GM23338 (cell line): ENCODE measurements around the gene STOX1. TPM values are rescaled to one million over a fixed set of nuclear protein-coding genes. Genes with fewer than 3 reads are reported as not detected.

ENCODE experiments used
- ATAC-seq: fragments of 200-7000 bp; cut with Tn5 transposase; 3 replicates; pipeline ENCODE4 v1.9.1; 2020
- DNase-seq: peaks from one replicate; pipeline ENCODE4 v3.0.0-alpha.2; 2015; ENCODE audit warnings: low spot score
- H2AFZ ChIP-seq: fragments of 200-600 bp; sonication (generic); 2 replicates; pipeline ENCODE4 v1.8.0; 2016; ENCODE audit warnings: antibody characterized with exemption, mild to moderate bottlenecking, moderate library complexity
- H3F3A ChIP-seq: fragments of 200-600 bp; sonication (generic); replicated peaks from 2 replicates; pipeline ENCODE4 v1.8.0; 2017; ENCODE audit warnings: antibody characterized with exemption, mixed run types, low read depth
- H3K27ac ChIP-seq: fragments of 200-600 bp; sonication (generic); 2 replicates; pipeline ENCODE4 v1.6.1; 2016; ENCODE audit warnings: low read depth
- H3K27me3 ChIP-seq: fragments of 200-600 bp; sonication (generic); 2 replicates; pipeline ENCODE4 v1.8.0; 2016; ENCODE audit warnings: mild to moderate bottlenecking, mixed run types, moderate library complexity; ENCODE audit not compliant: insufficient read depth
- H3K36me3 ChIP-seq: fragments of 200-600 bp; sonication (generic); 2 replicates; pipeline ENCODE4 v1.8.0; 2016; ENCODE audit warnings: mild to moderate bottlenecking; ENCODE audit not compliant: insufficient read depth
- H3K4me1 ChIP-seq: fragments of 200-600 bp; sonication (generic); 2 replicates; pipeline ENCODE4 v1.8.0; 2016; ENCODE audit warnings: mild to moderate bottlenecking, moderate library complexity; ENCODE audit not compliant: insufficient read depth
- H3K4me2 ChIP-seq: fragments of 200-600 bp; sonication (generic); 2 replicates; pipeline ENCODE4 v1.7.1; 2017; ENCODE audit warnings: mixed run types
- H3K4me3 ChIP-seq: fragments of 200-600 bp; sonication (generic); 2 replicates; pipeline ENCODE4 v1.6.1; 2016; ENCODE audit warnings: mixed run types
- H3K79me2 ChIP-seq: fragments of 200-600 bp; sonication (generic); replicated peaks from 2 replicates; pipeline ENCODE4 v1.8.0; 2017; ENCODE audit warnings: mild to moderate bottlenecking; ENCODE audit not compliant: insufficient read depth
- H3K9me2 ChIP-seq: fragments of 200-600 bp; sonication (generic); 2 replicates; pipeline ENCODE4 v1.8.0; 2017; ENCODE audit not compliant: insufficient read depth
- H4K20me1 ChIP-seq: fragments of 200-600 bp; sonication (generic); replicated peaks from 2 replicates; pipeline ENCODE4 v1.8.0; 2017; ENCODE audit warnings: mild to moderate bottlenecking; ENCODE audit not compliant: insufficient read depth
- H3K27ac Mint-ChIP-seq: 2 replicates; pipeline ENCODE4 v1.8.0; 2020; ENCODE audit warnings: inconsistent platforms, mild to moderate bottlenecking, moderate library complexity, mixed read lengths
- H3K27me3 Mint-ChIP-seq: 3 replicates; pipeline ENCODE4 v1.8.0; 2022; ENCODE audit warnings: low read depth, mild to moderate bottlenecking, moderate library complexity, mixed read lengths, inconsistent platforms; ENCODE audit not compliant: insufficient read depth, poor library complexity
- H3K36me3 Mint-ChIP-seq: 3 replicates; pipeline ENCODE4 v1.8.0; 2021; ENCODE audit warnings: low read depth, mild to moderate bottlenecking, inconsistent platforms, moderate library complexity, mixed read lengths
- H3K4me1 Mint-ChIP-seq: 3 replicates; pipeline ENCODE4 v1.8.0; 2020; ENCODE audit warnings: mild to moderate bottlenecking, inconsistent platforms, mixed read lengths
- H3K4me3 Mint-ChIP-seq: 3 replicates; pipeline ENCODE4 v1.8.0; 2021; ENCODE audit warnings: moderate library complexity, mild to moderate bottlenecking, inconsistent platforms, mixed read lengths
- H3K9me3 Mint-ChIP-seq: 3 replicates; pipeline ENCODE4 v1.8.0; 2020; ENCODE audit warnings: moderate library complexity, mild to moderate bottlenecking, inconsistent platforms, mixed read lengths
- EZH2 ChIP-seq: fragments of 200-600 bp; sonication (generic); IDR thresholded peaks from one replicate; pipeline ENCODE4 v1.8.0; 2017; ENCODE audit warnings: antibody characterized with exemption, mild to moderate bottlenecking, low read depth; ENCODE audit not compliant: unreplicated experiment
- EZH2phosphoT487 ChIP-seq: fragments of 200-600 bp; sonication (generic); IDR thresholded peaks from one replicate; pipeline ENCODE4 v1.8.1; 2018; ENCODE audit warnings: antibody characterized with exemption; ENCODE audit not compliant: unreplicated experiment
- NANOG ChIP-seq: IDR thresholded peaks from 2 replicates; pipeline ENCODE4 v1.6.1; 2016; ENCODE audit warnings: antibody characterized with exemption, borderline replicate concordance
- POLR2AphosphoS5 ChIP-seq: IDR thresholded peaks from 2 replicates; pipeline ENCODE4 v1.6.1; 2016; ENCODE audit warnings: antibody characterized with exemption, low read depth
- ZNF331 ChIP-seq: fragments of 250-450 bp; sonication (Bioruptor Pico); IDR thresholded peaks from 2 replicates; pipeline ENCODE4 v1.5.0; 2020; ENCODE audit warnings: low read depth, mild to moderate bottlenecking, moderate library complexity
- polyA plus RNA-seq: library from polyadenylated mRNA; unstranded; fragments of >200 nt; fragmentation: Nextera tagmentation; extraction: Ambion mirVana; gene quantifications from 2 replicates; pipeline ENCODE4 v1.2.1, GENCODE V29; 2016
- total RNA-seq: library from RNA; depleted of rRNA; stranded (reverse); fragments of >200 nt; shearing (Covaris generic); gene quantifications from 2 replicates; pipeline ENCODE4 v1.2.3, GENCODE V29; 2014
- TF ChIP-seq, protein P1 (sequence below): IDR thresholded peaks from one replicate; pipeline ENCODE4 v1.6.1; 2018; ENCODE audit warnings: antibody characterized with exemption; ENCODE audit not compliant: unreplicated experiment

Gene STOX1
- total and polyA plus RNA-seq, 2 experiments from 2014 or later, result 1.6 to 2.2 TPM

DNA sequence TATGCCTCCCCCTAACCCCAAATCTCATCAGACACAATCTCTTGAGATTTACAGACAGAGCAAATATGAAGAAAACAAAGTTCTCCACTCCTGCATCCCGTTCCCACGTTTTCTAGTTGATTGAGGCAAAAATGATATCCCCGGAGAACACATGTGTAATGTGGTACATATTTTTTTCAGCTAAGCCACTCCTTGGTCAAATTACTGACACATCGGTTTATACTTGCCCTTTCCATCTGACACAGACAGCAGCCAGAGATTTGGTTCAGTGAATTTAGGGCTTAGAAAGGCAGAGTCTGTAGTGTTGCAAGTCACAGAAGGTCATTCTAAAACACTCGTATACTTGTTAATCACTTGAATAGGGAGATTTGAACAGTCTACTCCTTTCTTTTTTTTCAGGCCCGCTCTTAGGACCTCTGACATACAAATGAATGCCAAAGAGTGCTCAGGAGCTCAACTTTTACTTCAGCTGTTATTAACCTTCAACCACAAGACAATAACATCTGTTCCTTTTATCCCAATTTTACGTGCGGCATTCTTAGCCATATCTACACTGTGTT lies 71.9 kb downstream of the STOX1 start:
- H3K9me3 Mint-ChIP-seq, result no peaks in the 10 kb centered on the region
- peak overlapping the region; percentile 11; the same call in 1 of the 2 replicates for H2AFZ ChIP-seq
- 0 out of 2 replicates have a peak, but pooled peaks cover 8% of the 10 kb centered on the region for H3F3A ChIP-seq
- TF ChIP-seq, protein P1, sequence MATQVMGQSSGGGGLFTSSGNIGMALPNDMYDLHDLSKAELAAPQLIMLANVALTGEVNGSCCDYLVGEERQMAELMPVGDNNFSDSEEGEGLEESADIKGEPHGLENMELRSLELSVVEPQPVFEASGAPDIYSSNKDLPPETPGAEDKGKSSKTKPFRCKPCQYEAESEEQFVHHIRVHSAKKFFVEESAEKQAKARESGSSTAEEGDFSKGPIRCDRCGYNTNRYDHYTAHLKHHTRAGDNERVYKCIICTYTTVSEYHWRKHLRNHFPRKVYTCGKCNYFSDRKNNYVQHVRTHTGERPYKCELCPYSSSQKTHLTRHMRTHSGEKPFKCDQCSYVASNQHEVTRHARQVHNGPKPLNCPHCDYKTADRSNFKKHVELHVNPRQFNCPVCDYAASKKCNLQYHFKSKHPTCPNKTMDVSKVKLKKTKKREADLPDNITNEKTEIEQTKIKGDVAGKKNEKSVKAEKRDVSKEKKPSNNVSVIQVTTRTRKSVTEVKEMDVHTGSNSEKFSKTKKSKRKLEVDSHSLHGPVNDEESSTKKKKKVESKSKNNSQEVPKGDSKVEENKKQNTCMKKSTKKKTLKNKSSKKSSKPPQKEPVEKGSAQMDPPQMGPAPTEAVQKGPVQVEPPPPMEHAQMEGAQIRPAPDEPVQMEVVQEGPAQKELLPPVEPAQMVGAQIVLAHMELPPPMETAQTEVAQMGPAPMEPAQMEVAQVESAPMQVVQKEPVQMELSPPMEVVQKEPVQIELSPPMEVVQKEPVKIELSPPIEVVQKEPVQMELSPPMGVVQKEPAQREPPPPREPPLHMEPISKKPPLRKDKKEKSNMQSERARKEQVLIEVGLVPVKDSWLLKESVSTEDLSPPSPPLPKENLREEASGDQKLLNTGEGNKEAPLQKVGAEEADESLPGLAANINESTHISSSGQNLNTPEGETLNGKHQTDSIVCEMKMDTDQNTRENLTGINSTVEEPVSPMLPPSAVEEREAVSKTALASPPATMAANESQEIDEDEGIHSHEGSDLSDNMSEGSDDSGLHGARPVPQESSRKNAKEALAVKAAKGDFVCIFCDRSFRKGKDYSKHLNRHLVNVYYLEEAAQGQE, result no peak
- no peak for TF ChIP-seq ZNF331
- H3K4me1 ChIP-seq, result peaks cover 11% of the 10 kb centered on the region; the same call in 1 of the 2 replicates
- ATAC-seq (no peak), DNase-seq (no peak)
- no peaks in the 10 kb centered on the region for H3K36me3 ChIP-seq
- H3K9me2 ChIP-seq, result no peaks in the 10 kb centered on the region
- no peaks in the 10 kb centered on the region; the same call in 2 of the 3 replicates for H3K36me3 Mint-ChIP-seq
- H3K4me3 ChIP-seq, result no peak overlapping the region
- H3K27me3 Mint-ChIP-seq, result peaks cover 10% of the 10 kb centered on the region
- H3K27ac ChIP-seq, result no peak overlapping the region
- H3K4me1 Mint-ChIP-seq, result peaks cover 16% of the 10 kb centered on the region
- H3K4me2 ChIP-seq, result no peak overlapping the region
- H3K27ac Mint-ChIP-seq, result no peak overlapping the region
- no peaks in the 10 kb centered on the region for H3K27me3 ChIP-seq
- peak overlapping the region; percentile 13; the same call in 2 of the 3 replicates for H3K4me3 Mint-ChIP-seq
- peaks cover 28% of the 10 kb centered on the region for H3K79me2 ChIP-seq
- no peaks in the 10 kb centered on the region for H4K20me1 ChIP-seq

DNA sequence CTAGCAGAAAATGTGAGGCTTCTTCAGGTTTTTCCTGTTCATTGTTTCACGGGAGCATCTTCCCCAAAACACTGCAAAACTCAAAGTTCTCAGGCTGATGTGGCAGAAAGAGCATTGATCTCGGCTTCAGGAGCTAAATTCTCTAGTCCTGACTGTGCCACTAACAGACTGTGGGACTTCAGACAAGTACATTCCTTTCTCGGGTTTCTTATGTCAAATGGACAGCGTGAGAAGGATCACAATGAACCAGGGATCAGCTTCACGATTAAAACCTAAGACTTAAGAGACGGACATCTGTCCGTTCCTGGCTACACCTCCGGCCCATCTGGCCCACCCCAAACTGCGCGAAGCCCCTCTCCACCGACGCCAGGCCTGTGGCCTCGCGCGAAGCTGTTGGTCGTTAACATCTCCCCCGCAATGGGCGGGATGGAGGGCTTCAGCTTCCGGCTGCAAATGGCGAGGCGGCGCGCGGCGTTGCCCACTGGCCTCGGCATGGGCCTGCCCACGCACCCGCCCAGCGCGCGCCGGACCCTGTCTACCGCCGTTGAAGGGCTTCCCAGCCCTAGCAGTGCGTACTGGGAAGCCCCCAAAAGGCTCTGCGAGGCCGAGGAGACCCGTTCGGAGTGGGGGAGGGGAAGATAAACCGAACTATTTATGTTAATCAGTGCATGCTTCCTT lies 73.2 kb downstream of the STOX1 start:
- Histone ChIP-seq H4K20me1 (peaks cover 6% of the 10 kb centered on the region), H3K36me3 (no peaks in the 10 kb centered on the region), H3K4me2 (peak overlapping the region; percentile 75), H3K79me2 (peaks cover 41% of the 10 kb centered on the region), H2AFZ (peak overlapping the region; percentile 11; the same call in 1 of the 2 replicates), H3K27ac (peak overlapping the region; percentile 92), H3K4me3 (peak overlapping the region; percentile 89), H3K4me1 (peaks cover 11% of the 10 kb centered on the region; the same call in 1 of the 2 replicates), H3K27me3 (no peaks in the 10 kb centered on the region), H3F3A (0 out of 2 replicates have a peak, but pooled peaks cover 8% of the 10 kb centered on the region), H3K9me2 (no peaks in the 10 kb centered on the region)
- Mint-ChIP-seq H3K4me3 (peak overlapping the region; percentile 93), H3K36me3 (no peaks in the 10 kb centered on the region; the same call in 2 of the 3 replicates), H3K27ac (peak overlapping the region; percentile 97), H3K27me3 (peaks cover 10% of the 10 kb centered on the region), H3K4me1 (peaks cover 16% of the 10 kb centered on the region), H3K9me3 (no peaks in the 10 kb centered on the region)
- no peak for DNase-seq
- peak; percentile 63 for ATAC-seq
- no peak for TF ChIP-seq EZH2
- TF ChIP-seq, protein P1, result no peak
- TF ChIP-seq EZH2phosphoT487, result no peak
- TF ChIP-seq NANOG, result 0 out of 2 replicates have a peak, but pooled peaks have one; percentile 28
- peak; percentile 72 for TF ChIP-seq POLR2AphosphoS5
